PC-9 (cell line): Measurements from ENCODE around the gene ERVV-1. TPM values are rescaled to one million over a fixed set of nuclear protein-coding genes. Genes with fewer than 3 reads are reported as not detected.

Experiments used
- BruUV-seq: library from RNA; stranded (reverse); fragments of 400-500 nt; replicated peaks from 2 replicates; lab custom pipeline; 2021; lab: Mats Ljungman, UMichigan
- CTCF ChIA-PET: fragments of 300-600 bp; sonication (Branson Sonifier 250); formaldehyde crosslinking; loops from one replicate; lab custom pipeline; 2022; ENCODE audit warnings: antibody characterized with exemption; lab: Charles Lee
- POLR2A ChIA-PET: fragments of 300-600 bp; sonication (Branson Sonifier 250); formaldehyde crosslinking; loops from one replicate; lab custom pipeline; 2022; ENCODE audit warnings: antibody characterized with exemption; ENCODE audit not compliant: unreplicated experiment; lab: Charles Lee
- DNase-seq, 2 experiments: peaks; one replicate each; pipeline versions ENCODE4 v3.0.0 to v3.0.0-alpha.2; 2015 to 2022; ENCODE audit warnings: mixed read lengths in 1 of 2
- H2AFZ ChIP-seq: fragments of 200-600 bp; sonication (generic); 2 replicates; pipeline ENCODE4 v1.8.1; 2017; ENCODE audit warnings: antibody characterized with exemption
- H3F3A ChIP-seq: fragments of 200-600 bp; sonication (generic); 2 replicates; pipeline ENCODE4 v1.8.1; 2017; ENCODE audit warnings: antibody characterized with exemption, mild to moderate bottlenecking, low read depth; ENCODE audit not compliant: insufficient read depth
- H3K27ac ChIP-seq: fragments of 200-600 bp; sonication (generic); 2 replicates; pipeline ENCODE4 v1.6.1; 2016; ENCODE audit warnings: mixed run types
- H3K27me3 ChIP-seq: fragments of 200-600 bp; sonication (generic); 2 replicates; pipeline ENCODE4 v1.6.1; 2016; ENCODE audit warnings: low read depth, mixed run types; ENCODE audit not compliant: insufficient read depth
- H3K36me3 ChIP-seq: fragments of 200-600 bp; sonication (generic); 2 replicates; pipeline ENCODE4 v1.6.1; 2016; ENCODE audit warnings: low read depth, mixed run types
- H3K4me1 ChIP-seq: fragments of 200-600 bp; sonication (generic); replicated peaks from 2 replicates; pipeline ENCODE4 v1.6.1; 2016; ENCODE audit warnings: mixed run types; ENCODE audit not compliant: insufficient read depth
- H3K4me2 ChIP-seq: fragments of 200-600 bp; sonication (generic); 2 replicates; pipeline ENCODE4 v1.6.1; 2017; ENCODE audit warnings: mixed run types
- H3K4me3 ChIP-seq: fragments of 200-600 bp; sonication (generic); 2 replicates; pipeline ENCODE4 v1.6.1; 2016; ENCODE audit warnings: mixed run types
- H3K79me2 ChIP-seq: fragments of 200-600 bp; sonication (generic); 2 replicates; pipeline ENCODE4 v1.6.1; 2017; ENCODE audit warnings: low read depth, mixed run types
- H3K9me2 ChIP-seq: fragments of 200-600 bp; sonication (generic); 2 replicates; pipeline ENCODE4 v1.8.1; 2017; ENCODE audit warnings: mild to moderate bottlenecking; ENCODE audit not compliant: insufficient read depth
- H3K9me3 ChIP-seq: fragments of 200-600 bp; sonication (generic); 2 replicates; pipeline ENCODE4 v1.8.1; 2016; ENCODE audit warnings: low read depth; ENCODE audit not compliant: insufficient read depth
- H4K20me1 ChIP-seq: fragments of 200-600 bp; sonication (generic); 2 replicates; pipeline ENCODE4 v1.8.1; 2017; ENCODE audit not compliant: insufficient read depth
- CTCF ChIP-seq: fragments of 200-600 bp; sonication (generic); conservative IDR thresholded peaks from 2 replicates; pipeline ENCODE4 v1.6.1; 2017; ENCODE audit warnings: mixed run types, antibody characterized with exemption, mild to moderate bottlenecking, moderate library complexity
- EZH2 ChIP-seq: fragments of 200-600 bp; sonication (generic); IDR thresholded peaks from 2 replicates; pipeline ENCODE4 v1.8.0; 2017; ENCODE audit warnings: antibody characterized with exemption, low read depth
- intact Hi-C: fragments of 100-400 bp; cut with micrococcal nuclease; formaldehyde crosslinking; loops from one replicate; pipeline ENCODE4 v1.10.0; 2022; ENCODE audit not compliant: unreplicated experiment
- total RNA-seq: library from RNA; stranded (reverse); gene quantifications from 2 replicates; pipeline ENCODE4 v1.2.3, GENCODE V29; 2021

ERVV-1 gene
- total RNA-seq, 1 experiment from 2014 or later = not detected

GRCh38 chr19:53041366-53041765 is 27.6 kb downstream of the ERVV-1 start:
- H3K4me1 ChIP-seq = no peaks in the 10 kb centered on the region; the same call in 1 of the 2 replicates
- H2AFZ ChIP-seq = no peak overlapping the region
- POLR2A ChIA-PET = no interaction called here
- no peak overlapping the region for H3K4me2 ChIP-seq
- intact Hi-C loops = no loop called here
- no peaks in the 10 kb centered on the region for H3K9me2 ChIP-seq
- no peak overlapping the region for H3K27ac ChIP-seq
- no peaks in the 10 kb centered on the region for H4K20me1 ChIP-seq
- H3K27me3 ChIP-seq = no peaks in the 10 kb centered on the region
- no peaks in the 10 kb centered on the region for H3F3A ChIP-seq
- BruUV-seq = no TSS peak
- H3K9me3 ChIP-seq = peaks cover 7% of the 10 kb centered on the region; the same call in 1 of the 2 replicates
- 0 out of 2 replicates have a peak, but pooled peaks cover 11% of the 10 kb centered on the region for H3K79me2 ChIP-seq
- H3K36me3 ChIP-seq = no peaks in the 10 kb centered on the region
- no peak for DNase-seq
- no peak overlapping the region for H3K4me3 ChIP-seq
- CTCF ChIA-PET = no interaction called here
- TF ChIP-seq EZH2 (no peak), CTCF (no peak)

GRCh38 chr19:53045536-53045935 is 31.8 kb downstream of the ERVV-1 start:
- ChIA-PET POLR2A (no interaction called here), CTCF (interaction anchor here (0.6 kb wide), 1 partner anchor 25 kb away, joined by 4 read pairs; no protein-coding TSS in a partner anchor)
- Histone ChIP-seq H3K4me2 (no peak overlapping the region), H3K79me2 (no peaks in the 10 kb centered on the region), H4K20me1 (no peaks in the 10 kb centered on the region), H3K27ac (no peak overlapping the region), H3K36me3 (no peaks in the 10 kb centered on the region), H3K9me3 (peaks cover 14% of the 10 kb centered on the region; the same call in 1 of the 2 replicates), H3K4me3 (no peak overlapping the region), H3K27me3 (no peaks in the 10 kb centered on the region; the same call in 1 of the 2 replicates), H3K4me1 (no peaks in the 10 kb centered on the region), H3F3A (no peaks in the 10 kb centered on the region), H3K9me2 (no peaks in the 10 kb centered on the region), H2AFZ (no peak overlapping the region)
- BruUV-seq = no TSS peak
- TF ChIP-seq EZH2 (no peak), CTCF (no peak)
- DNase-seq = no peak
- intact Hi-C loops = no loop called here

- Histone ChIP-seq H3K36me3 (no peaks in the 10 kb centered on the region), H3K27me3 (no peaks in the 10 kb centered on the region; the same call in none of the 2 replicates), H3K27ac (no peak overlapping the region), H3K4me2 (no peak overlapping the region), H4K20me1 (no peaks in the 10 kb centered on the region), H3K9me2 (no peaks in the 10 kb centered on the region), H3K4me3 (no peak overlapping the region), H3F3A (no peaks in the 10 kb centered on the region), H3K79me2 (no peaks in the 10 kb centered on the region), H2AFZ (no peak overlapping the region), H3K4me1 (no peaks in the 10 kb centered on the region), H3K9me3 (peaks cover 20% of the 10 kb centered on the region; the same call in 1 of the 2 replicates)
- no TSS peak for BruUV-seq
- CTCF ChIA-PET = no interaction called here
- DNase-seq = no peak
- TF ChIP-seq EZH2 (no peak), CTCF (no peak)
- intact Hi-C loops = no loop called here
- POLR2A ChIA-PET = interaction anchor here (0.7 kb wide), 1 partner anchor 258 kb away, joined by 3 read pairs; no protein-coding TSS in a partner anchor
These were observed 33.7 kb downstream of the ERVV-1 start for GRCh38 chr19:53047379-53047778.
